Amniotic epithelial cell (primary cell): Measurements from ENCODE around the gene SKI.

ENCODE experiments used
- DNase-seq: peaks from one replicate; pipeline ENCODE4 v3.0.0-alpha.2; 2010; ENCODE audit warnings: low read depth

The SKI gene

DNA sequence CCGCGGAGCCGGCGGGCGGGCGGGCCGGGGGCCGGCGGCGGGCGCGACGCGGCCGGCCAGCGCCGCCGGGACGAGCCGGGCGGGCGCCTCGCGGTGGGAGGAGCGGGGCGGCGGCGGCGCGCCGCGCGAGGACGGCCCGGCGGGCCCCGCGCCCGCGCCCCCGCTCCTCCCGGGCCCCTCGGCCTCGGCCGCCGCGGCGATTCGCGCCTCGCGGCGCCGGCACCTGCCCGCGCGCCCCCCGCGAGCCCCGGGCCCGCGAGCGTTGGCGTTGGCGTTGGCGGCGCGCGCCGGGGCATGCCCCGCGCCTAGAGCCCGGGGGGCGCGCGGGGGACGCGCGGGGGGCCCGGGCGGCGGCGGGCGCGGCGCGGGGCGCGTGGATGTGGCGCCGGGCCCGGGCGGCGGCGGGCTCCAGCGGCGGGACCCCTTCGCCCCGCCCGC lies at the start of gene SKI:
TSS of gene SKI (plus strand) at position 163 of the 438 bp plus-strand sequence. CDS start 448 bp downstream, outside the sequence.
- no peak for DNase-seq

DNA sequence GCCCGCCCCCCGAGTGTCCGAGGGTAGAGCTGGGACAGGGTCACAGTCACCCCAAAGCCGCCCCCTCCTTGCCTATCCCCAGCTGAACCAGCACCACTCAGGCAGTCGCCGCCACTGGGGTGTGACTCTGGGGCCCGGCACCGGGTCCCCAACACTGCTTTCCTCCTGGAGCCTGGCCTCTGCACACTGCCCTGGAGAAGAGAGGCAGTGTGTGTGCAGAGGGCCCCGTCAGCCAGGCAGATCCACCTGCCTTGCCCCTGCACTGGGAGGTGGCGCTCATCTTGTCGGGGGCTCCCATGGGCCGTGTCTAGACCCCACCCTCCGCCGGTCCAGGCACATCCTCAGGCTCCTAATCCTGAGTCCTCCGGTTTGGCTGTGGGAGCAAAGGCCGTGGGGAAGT lies 49.2 kb upstream of the SKI start:
- no peak for DNase-seq

DNA sequence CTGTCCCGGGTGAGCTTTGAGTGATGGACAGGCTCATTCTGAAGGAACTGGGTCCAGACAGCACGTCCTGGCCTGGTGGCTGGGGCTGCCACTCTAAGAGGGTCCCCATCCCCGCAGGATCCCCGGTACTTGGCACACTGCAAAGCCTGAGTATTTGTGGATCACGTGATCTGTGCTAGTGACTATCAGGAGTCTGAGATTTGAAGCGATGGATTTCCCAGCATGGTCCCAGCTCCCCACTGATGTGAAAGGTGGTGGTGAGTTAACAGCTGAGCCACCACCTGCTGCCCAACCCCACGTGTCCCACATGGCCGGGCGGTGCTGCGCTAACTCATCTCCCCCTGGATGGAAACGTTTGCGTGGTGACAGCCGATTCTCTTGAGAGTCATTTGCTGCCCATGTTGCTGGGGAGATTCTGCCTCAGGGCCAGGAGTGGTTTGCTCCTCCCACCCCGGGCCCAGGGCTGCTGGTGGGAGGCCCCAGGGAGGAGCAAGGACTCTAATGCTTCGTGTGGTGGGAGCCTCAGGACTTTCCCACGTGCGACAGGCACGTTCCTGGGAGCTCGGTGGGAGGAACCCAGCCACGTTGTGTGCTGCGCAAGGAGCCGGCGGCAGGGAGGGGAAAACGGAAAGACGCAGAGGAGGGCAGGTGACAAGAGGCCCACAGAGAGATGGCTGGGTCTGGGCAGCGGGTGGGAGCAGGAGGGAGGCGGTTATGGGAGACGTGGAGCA lies 48.7 kb upstream of the SKI start:
- DNase-seq = no peak

DNA sequence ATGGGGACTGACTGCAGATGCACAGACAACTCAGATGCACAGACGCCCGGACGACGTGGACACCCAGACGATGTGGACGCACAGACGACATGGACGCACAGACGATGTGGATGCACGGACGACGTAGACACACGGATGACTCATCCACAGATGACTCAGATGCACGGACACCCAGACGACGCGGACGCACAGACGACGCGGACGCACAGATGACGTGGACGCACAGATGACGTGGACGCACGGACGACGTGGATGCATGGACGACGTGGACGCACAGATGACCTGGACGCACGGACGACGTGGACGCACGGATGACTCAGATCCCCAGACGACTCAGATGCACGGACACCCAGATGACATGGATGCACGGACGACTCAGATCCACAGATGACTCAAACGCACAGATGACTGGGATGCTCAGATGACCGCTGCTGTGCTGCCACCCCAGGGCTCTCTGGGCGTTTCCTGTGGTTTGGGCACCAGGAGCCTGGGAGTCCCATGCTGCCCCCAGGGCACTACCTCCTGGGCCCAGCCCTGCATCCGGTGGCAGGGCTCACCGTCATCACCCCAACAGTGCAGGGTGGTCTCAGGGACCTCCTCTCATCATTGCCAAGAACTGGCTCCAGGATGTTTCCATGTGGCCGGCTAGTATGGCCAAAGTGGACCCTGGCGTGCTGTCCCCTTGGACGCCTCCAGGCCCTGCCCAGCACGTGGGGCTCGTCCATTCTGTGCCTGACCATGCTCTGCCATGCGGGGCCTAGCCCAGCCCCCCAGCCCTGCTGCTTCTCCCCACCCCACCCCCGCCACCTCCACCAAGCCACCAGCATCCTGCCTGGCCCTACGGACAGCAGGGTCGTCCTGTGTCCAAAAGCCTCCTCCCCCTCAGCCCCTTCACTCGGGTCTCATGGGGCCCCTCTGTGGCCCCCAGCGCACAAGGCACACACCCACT lies 47.5 kb upstream of the SKI start:
- no peak for DNase-seq

DNA sequence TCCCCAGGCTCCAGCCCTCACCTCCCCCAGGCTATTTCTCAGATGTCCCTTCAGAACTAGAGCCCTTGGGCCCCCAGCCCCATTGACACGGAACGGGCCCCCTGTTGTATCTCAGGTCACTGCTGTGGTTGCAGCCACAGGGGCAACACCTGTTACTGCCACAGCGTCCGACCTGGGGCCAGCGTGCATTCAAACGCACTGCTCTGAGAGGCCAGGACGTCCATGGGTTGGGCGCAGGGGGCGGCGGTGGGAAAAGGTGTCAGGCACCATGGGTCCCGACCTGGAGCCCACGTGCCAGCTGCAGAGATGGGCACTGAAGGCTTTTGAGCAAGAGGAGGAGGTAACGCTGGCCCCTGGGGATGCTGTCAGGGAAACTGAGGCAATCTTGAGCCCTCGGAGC lies 46.8 kb upstream of the SKI start:
- DNase-seq = no peak

DNA sequence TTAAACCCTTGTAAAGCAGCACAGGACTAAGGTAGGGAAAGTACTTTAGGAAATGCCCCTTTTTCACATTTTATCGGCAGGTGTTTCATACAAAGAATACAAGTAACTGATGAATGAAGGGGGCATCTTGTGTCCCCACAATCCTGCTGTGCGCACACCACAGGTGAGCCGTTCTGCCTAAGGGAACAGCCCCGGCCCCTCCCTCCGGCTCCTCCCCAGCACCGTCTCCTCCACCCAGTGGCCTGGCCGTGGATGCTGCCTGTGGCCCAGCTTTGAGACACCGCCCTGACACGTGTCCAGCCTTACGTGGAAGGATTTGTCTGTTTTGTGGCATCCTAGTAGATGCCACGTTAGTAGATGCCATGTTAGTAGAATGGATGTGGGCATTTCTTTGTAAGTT lies 46.4 kb upstream of the SKI start:
- no peak for DNase-seq

DNA sequence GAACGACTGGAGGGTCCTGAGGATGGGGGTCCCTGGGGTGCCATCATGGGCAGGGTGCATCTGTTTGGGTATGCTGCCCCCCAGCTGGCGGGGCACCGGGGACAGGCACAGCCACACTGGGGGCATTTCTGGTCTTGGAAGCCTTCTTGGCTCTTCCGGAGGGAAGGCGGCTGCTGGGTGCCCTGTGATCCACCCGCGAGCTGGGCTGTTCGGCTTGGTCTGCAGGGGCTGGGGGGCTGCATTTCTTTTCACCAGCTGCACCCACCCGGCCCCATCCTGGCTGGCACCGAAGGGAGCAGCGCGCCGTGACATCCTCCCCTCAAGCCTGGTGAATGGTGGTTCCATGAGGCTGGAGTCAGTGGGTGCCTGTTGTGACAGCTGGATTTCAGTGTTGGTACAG lies 45.7 kb upstream of the SKI start:
- DNase-seq = no peak

DNA sequence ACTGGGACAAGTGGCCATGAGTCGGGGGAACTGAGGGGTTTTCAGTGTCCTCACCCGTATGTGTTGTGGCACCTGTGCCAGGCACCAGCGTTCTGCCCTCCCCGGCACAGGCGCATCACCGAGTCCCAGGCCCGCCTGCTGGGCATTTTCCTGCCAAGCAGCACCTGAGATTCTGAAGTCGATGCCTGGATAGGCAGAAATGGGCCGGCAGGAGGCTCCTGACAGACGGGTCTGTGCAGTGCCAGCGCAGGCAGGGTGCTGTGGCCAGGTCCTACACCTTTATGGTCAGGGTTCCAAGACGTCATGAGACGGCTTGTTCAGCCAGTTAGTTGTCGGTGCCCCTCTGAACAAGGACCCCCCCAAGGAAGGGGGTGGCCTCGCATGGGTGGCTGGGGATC lies 44.2 kb upstream of the SKI start:
- no peak for DNase-seq

DNA sequence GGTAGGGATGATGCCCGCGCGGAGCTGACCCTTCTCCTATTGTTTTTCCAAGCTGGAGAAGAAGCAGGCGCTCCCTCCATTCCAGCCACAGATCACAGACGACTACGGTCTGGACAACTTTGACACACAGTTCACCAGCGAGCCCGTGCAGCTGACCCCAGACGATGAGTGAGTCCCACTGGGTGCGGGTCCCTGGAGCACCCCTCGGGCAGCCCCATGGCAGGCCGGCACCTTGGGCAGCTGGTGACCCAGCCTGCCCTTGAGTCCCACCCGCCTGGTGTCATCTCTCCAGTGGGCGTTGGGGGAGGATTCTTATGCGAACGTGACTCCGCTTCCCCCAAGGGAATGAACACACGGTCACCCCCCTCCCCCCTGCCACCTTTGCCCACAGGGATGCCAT lies 43.6 kb upstream of the SKI start:
- DNase-seq = no peak

DNA sequence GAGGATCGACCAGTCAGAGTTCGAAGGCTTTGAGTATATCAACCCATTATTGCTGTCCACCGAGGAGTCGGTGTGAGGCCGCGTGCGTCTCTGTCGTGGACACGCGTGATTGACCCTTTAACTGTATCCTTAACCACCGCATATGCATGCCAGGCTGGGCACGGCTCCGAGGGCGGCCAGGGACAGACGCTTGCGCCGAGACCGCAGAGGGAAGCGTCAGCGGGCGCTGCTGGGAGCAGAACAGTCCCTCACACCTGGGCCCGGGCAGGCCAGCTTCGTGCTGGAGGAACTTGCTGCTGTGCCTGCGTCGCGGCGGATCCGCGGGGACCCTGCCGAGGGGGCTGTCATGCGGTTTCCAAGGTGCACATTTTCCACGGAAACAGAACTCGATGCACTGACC lies 43.2 kb upstream of the SKI start:
- no peak for DNase-seq

DNA sequence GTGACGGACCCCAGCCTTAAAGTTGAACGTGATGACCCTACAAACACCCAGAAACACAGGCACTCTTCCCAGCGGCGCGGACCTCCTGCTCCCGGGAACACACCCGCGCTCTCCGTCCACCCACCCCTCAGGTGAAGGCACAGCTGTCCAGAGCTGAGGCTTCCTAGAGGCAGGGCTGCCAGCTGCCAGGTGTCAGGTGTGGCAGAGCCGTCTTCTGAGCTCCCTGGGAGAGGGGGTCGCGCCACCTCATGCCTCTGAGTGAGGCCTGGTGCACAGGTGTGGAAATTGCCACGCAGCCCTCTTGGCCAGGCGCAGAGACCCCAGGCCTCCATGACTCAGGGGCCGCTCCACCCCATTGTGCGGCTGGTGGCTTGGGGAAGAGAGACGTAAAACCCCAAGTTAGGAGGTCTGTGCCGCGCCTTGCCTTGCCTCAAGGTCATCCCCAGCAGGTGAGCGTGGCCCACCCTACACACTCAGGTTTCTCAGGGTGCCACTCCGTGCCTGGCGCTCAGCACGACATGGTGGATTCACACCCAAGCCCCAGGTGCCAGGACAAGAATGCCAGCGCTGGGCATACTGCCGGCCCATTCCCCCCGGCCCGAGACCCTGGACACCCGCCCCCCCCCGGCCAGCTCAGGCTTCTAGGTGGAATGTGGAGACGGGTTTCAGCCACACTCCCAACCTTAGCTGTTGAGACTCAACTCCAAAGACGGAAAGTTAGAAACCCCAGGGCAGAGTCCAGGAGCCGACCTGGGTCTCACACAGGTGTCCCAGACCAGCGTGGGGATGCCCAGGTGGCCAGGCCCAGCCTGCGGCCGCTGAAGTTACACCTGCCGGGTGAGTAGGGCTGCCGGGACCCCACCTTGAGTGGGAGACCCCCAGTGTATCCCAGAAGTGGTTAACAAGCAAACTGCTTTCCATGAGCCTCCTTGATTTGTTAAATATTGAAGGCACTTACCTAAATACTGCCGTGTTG lies 42.0 kb upstream of the SKI start:
- no peak for DNase-seq

DNA sequence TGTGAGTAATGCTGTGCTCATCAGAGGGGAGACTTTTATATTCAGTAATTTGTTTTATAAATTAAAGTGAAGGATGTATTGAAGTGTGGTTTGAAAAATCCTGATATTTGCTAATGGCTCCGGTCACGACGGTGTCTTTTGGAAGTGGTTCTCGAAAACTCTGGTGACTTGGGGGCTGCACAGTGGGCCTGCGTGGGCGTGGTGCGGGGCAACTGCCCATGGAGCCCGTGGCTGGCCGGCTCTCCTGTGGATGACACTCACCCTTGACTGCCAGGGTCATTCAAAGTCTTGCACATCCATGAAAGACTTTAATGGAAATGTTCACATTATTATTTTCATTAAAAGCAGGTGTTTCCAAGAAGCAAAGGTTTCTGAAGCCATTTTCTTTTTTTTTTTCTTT lies 41.2 kb upstream of the SKI start:
- no peak for DNase-seq

DNA sequence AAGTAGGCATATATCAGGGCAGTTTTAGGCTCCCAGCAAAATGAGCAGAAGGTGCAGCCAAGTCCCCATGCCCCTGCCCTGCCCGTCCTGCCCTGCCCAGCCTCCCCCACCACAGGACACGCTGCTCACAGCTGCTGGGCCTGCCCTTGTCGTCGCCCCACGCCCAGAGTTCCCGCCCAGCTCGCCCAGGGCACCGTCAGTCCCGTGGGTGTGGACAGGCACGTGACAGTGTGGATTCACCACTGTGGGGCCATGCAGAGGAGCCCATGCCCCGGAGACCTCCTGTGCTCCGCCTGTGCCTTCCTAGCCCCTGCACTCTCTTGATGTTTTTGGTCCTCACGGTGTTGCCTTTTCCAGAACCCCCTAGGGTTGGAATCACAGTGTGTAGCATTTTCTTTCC lies 40.5 kb upstream of the SKI start:
- no peak for DNase-seq

DNA sequence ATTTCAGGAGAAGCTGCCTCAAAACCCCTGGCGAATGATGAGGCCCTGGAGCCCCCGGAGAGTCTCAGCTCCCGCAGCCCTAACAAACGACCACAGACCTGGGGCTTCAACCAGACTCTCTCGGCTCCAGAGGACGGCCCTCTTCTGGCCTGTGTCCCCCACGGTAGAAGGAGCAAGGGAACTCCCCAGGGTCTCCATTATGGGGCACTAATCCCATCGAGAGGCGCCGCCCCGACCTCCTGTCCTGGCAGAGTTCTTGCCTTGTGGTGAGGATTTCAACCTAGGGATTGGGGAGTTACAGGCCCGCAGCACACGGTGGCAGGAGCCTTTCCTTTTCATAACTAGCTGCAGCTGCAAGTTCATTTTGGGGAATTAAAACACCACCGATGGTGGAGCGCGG lies 39.8 kb upstream of the SKI start:
- DNase-seq = no peak

DNA sequence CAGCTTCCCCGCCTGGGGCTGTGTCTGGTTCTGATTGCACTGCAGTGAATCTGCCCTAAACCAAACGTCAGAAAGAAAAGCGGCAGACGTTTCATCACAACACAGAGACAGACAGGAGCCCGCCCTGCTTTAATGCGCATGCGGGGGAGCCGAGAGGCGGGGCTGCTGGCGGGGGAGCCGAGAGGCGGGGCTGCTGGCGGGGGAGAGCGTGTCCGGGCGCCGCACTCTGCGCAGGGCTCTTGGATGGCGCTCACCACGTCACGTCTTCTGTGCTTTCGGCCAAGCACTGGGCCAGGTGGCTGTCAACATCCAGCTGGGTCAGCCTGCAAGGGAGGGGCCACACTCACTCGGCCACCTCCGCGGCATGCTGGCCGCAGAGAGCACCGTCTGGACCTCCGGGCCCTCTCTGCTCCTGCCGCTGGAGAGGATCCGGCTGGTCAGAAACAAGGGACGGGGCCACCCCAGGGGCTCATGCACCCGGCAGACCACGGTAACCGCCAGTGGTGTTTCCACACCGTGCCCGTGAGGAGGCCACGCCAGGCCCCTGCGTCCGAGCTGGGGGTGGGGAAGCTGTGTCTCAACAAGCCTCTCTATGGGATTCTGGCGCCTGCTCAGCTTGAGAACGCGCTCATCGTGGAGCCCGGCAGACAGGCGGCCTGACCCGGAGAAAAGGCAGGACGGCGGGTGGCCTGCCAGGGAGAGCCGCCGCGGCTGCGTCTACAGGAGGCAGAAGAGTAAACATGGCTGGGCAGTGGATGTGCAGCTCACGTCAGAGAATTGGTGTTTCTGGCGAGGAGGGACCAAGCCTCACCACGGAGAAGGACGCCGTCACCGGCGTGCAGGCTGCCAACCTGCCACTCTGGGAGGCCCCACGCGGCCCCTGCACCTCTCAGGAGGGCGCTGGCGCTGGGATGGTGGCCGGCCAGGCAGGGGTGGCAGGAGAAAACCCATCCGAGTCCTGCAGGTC lies 38.4 kb upstream of the SKI start:
- DNase-seq = peak; percentile 92

DNA sequence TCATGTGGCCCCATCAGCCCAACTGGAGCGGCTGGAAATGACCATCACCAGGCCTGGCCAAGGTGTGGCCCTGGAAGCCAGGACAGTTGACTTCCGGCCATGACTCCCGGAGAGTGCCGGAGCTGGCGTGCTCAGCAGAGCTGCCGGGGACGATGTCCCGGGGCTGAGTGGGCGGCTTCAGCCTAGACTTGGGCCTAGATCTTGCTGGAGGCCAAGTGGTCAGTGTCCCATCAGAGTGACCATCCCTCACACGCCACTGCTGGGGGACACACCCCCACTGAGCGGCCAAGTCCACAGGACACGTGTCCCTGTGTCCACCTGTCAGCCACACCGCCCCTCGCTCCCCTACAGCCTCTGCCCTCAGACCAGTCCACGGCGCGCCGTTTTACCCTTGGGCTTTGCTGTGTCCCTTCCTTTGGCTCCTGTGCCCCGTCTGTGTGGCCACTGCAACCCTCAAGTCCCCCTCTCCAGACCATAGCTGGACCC lies 37.6 kb upstream of the SKI start:
- DNase-seq = no peak

DNA sequence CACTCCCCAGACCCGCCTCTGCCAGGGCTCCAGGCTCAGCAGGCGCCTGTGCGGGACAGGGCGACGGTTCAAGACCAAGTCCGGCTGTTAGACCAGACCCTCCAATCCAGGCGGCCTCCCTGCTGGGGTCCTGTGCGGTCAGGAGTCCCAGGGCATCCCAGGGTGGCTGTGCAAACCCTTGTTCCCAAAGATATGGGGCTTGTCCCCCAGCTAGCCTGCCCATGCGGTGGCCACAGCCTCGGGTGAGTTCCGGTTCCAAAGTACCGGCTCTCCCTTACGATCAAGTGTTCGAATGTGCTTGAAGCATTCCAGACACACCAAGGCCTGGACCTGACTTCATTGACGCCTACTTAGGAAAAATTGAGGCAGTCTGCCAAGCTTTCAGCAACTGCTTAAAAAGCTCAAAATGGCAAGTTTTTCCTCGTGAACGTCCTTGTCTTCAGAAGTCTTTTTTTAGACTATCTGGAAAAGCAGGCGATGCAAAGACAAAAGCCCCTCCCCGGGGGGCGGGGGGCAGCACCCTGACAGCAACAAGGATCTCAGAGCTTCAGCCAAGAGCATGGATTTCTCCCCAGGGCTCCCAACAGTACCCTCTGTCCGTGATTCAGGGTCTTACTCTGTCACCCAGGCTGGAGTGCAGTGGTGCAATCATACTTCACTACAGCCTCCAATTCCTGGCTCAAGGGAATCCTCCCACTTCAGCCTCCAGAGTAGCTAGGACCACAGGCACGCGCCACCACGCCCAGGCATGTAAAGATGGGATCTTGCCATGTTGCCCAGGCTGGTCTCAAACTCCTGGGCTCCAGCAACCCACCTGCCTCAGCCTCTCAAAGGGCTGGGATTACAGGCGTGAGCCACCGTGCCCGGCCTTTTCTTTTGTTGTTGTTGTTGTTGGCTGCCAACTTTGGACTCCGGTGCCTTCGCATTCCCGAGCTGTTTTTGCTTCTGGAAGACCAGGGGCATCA lies 35.8 kb upstream of the SKI start:
- peak; percentile 67 for DNase-seq

DNA sequence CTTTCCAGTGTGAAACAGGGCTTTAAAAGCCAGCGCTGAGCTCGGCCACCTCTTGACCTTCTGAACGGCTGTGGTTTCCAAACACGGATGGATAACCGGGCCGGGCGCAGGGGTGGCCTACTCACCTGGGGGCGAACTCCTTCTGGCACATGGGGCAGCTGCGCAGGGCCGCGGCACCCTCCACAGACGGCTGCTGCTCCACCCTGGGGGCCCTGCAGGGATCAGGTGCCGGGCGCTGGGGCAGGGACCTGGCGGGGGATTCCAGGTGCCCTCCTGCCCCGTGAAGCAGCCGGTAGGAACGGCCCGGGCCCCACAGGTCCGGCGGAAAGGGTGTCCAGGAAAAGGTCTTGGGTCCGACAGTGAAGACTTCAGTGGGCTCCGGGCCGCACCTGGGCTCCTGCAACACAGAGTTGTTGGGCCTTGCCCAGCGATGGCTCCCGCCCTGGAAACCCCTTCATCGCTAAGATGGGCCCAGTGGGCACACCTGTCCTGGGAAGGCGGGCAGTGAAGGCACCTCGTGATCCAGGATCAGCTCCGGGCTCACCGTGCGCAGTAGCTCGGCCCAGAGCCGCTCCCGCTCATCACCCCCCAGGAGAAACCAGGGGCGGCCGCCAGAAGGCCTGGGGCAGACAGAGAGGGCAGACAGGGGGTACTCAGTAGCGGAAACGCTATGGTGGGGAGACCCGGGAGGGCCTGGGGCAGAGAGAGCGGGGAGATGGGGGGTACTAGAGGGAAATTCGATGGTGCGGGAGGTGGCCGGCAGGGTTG lies 34.4 kb upstream of the SKI start:
- DNase-seq = no peak
